ENCODE results near the gene MRPS2.
"Not testable (repeated sequence)": the region's sequence is repeated elsewhere in the genome, so short reads cannot be mapped to it uniquely, and the experiment has no call there.

MRPS2 gene

DNA sequence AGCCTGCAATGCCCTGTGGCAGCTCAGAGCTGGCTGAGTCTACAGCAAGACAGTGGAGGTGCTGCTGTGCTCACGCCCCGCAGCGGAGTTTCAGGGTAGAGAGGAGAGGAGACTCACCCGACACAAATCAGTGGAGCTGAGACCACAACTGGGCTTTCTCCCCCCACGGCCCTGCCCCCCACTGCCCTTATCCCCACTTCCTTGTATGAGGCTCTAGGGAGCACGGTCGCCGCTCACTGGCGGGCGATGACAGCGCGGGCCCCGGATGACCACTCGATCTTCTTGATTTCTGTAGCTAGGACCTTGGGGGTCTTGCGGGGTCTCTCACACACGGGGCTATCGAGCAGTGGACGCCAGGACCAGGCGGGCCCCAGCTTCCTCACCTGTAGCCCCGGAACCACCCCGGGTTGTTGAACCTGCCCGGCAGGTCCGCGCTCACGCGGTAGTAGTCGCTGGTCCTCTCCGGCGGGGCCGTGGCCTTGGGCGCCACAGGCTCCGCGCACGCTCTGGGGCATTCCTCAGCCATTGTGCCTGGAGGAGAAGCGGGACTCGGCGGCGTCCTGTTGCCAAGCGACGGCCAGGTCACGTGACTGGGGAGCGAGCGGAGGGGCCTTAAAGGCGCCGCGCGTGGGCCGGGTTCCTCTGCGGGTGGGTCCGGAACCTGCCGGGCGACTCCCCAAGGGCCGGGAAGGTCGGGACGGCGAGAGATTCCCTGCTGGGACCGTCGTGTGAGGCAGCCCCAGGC is 984 bp upstream of the MRPS2 start:
- peak; percentile 82 to 87 for DNase-seq (ENCODE audit: low read depth in 1 of 2, low spot score in 1 of 2)

DNA sequence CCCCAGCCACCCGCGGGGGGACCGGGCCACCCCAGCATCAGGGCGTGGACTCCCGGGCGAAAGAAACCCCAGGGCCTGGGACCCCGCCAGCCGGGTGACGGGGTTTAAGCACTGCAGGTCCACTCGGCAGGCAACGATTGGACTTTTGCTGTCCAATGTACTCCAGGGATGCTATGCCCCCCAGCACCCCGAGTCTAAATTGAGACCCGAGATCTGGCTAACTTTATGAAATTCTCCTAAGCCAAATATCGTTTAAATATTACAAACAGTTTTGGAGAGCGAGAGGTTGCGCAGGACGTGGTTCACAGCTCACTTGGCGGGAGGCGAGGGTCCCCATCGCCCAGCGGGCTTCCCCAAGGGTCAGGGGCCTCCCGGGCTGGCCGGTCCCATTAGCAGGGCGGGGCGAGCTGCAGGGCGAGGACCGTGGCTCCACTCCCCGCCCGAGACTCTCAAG is 384 bp upstream of the MRPS2 start:
- no peak for DNase-seq (ENCODE audit: low read depth in 1 of 2, low spot score in 1 of 2)

DNA sequence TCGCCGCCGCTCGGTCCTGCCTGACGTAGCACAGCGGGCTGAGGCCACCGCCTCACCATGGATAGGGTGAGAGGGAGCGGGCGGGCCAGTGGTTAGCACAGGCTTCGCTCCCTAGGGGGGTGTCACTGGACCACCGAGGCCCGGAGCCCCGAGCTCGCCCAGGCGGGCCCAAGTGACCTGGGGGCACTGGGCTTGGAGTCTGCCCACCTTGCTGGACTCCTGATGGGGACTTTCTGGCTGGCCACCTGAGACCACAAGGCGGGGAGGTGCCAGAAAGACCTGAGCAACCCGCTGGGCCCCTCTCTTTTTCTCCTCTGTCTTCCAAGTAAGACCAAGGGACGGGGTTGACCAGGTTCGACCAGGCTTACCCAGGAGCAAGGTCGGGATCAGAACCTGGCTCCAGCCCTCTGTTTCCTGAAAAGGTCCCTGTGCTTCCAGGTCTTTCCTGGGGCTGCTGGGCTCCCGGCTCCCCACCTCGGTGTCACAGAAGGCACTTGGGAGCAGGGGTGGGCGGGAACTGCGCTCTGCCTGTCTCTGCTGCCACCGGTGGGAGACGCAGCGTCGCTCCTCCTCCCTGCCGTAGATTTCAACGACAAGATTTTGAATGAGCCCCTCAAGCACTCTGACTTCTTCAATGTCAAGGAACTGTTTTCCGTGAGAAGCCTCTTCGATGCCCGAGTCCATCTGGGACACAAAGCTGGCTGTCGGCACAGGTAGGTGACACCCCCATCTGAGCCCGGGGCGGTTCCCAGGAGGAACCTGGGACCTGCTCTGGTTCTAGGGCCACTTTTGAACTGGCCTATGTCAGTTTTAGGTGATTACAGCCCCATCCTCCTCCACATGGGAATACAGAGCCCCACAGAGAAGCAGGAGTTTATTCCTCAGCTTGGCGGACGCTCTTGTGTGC is 1.0 kb downstream of the MRPS2 start:
- no peak for DNase-seq (ENCODE audit: low read depth in 1 of 2, low spot score in 1 of 2)

DNA sequence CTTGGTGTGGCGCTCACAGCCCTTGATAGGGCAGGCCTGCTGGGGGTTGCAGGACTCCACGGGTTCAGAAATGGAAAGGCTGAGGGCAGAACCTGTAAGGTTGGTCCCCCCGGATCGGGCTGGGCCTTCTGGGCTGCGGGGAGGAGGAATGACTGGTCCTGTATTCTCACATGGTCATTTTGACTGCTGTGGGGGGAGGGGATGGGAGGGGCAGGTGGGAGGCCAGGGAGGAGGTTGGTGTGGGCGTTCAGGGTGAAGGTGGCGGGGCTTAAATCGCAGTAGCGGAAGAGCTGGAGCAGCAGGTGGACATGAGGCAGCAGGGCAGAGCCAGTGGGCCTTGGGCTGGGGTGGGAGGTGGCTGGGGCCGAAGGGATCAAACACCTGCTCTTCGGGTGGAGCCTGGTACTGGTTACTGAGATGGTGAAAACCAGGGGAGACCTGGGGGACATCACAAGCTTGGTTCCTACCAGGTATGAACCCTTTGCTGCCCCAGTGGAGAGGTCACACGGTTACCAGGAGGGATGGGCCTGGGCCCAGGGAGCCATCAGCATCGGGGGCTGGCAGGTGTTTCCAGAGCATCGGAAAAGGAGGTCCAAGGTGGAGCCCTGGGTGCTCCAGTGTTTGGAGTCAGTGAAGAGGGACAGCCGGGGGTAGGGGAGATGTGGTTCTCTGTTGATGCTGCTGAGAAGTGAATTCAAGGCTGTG is 1.8 kb downstream of the MRPS2 start:
- DNase-seq (ENCODE audit: low read depth in 1 of 2, low spot score in 1 of 2) = no peak

DNA sequence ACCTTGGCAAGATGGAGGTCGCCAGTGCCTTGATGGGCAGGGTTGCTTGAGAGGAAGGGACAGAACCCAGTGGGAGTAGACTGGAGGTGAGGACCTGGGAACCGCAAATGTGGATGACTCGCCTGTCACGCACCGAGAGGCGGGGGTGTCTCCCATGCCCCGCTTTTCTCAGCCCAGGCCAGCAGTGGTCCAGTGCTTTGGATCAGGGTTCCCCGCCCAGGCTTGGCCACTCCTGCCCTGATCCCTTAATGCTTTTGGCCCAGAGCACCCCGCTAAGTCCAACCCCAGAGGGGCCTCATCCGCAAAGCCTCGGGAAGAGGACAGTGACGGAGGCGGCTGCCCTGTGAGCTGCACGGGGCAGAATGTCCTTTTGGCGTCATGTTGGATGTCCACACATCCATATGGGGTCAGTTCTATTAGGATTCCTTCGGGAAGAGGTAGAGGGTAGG is 2.4 kb downstream of the MRPS2 start:
- DNase-seq (ENCODE audit: low read depth in 1 of 2, low spot score in 1 of 2) = no peak

DNA sequence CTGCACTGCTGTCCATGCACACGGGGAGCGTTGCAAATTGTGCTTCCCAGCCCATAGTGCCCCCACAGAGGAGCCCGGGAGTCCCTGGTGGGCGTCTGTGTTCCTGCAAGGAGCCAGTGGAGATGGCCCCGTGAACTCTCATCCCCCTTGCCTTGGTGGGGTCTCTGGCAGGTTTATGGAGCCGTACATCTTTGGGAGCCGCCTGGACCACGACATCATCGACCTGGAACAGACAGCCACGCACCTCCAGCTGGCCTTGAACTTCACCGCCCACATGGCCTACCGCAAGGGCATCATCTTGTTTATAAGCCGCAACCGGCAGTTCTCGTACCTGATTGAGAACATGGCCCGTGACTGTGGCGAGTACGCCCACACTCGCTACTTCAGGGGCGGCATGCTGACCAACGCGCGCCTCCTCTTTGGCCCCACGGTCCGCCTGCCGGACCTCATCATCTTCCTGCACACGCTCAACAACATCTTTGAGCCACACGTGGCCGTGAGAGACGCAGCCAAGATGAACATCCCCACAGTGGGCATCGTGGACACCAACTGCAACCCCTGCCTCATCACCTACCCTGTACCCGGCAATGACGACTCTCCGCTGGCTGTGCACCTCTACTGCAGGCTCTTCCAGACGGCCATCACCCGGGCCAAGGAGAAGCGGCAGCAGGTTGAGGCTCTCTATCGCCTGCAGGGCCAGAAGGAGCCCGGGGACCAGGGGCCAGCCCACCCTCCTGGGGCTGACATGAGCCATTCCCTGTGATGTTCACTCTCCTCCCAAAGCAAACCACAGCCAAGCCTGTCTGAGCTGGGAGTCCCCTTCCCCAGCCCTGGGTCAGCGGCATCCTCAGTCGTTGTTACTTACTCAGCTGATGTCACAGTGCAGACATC is 3.1 kb downstream of the MRPS2 start:
- DNase-seq (ENCODE audit: low read depth in 1 of 2, low spot score in 1 of 2) = no peak

DNA sequence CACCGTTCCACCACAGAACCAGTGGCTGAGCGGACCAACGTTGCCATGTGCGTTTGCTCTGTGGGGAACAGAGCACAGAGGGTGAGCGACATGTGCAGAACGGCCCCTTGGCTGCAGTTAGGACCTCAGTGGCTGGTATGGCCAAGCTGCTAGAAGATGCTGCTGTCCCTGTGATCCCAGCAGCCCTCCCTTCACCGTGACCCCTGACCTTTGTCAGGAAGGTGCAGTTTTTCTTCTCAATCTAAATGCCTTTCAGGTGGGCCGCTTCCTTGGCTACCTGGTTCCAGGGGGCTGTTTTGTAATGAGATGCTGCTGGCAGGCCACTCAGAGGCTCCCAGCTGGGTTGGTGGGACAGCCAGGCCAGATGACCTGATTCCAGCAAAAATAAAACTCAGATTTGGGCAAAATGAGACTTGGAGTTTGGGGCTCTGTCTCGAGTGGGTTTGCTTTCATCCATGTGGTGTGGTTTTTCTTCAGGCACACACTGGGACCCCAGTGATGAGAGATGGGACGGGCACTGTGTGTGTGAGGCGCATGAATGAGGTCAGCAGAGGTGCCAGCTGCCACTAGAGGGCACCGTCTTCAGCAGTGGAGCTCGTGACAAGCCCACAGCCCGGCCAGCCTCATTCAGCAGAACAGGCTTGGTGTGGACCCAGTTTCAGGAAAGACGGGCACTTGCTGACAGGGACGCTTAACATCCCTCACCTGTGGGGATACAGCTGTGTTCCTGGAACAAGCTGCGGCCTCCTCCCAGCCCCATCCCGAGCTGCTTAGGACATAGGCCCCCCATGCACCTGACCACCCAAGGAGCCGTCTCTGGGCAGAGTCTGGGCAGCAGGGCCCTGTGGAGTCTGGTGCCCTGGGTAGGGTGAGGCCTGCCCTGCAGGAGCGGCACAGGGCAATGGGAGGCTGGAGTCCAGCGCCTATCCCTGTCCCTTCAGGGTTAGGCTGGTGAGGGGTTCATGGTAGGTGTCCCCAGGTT is 4.1 kb downstream of the MRPS2 start:
- no peak for DNase-seq (ENCODE audit: low read depth in 1 of 2, low spot score in 1 of 2)

DNA sequence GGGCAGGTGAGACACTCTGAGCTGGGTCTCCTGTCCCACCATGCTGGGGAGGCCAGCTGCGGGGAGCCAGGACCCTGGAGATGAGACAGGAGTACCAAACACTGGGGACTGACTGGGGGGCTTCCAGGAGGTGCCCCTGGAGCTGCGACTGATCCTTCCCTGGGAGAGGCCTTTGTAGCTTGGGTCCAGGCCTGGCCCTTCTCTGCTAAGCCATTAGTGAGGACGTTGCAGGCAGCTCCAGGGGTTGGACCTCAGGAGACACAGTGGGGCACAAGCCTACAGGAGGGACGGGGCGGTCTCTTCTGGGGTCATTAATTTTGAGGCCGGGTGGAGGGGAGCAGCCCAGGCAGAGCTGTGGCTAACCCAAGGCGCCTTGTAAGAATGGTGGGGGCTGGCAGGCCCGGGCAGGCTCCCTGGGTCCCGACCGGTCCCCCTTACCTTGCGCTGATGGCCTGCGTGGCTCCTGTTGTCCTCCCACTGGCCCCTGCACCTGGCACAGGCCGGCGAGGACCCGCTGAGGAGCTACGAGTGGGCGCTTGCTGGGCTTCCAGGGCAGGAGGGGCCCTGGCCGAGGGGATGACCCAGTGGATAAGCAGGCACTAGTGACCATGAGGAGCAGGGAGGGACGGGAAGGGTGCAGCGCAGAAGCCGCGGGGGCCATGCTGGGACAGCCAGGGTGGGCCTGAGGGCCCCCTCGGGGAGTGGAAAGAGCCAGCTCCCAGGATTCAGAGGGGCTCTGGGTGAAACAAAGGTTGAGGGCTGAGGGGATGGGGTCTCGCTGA is 5.1 kb downstream of the MRPS2 start:
- no peak for DNase-seq (ENCODE audit: low read depth in 1 of 2, low spot score in 1 of 2)

DNA sequence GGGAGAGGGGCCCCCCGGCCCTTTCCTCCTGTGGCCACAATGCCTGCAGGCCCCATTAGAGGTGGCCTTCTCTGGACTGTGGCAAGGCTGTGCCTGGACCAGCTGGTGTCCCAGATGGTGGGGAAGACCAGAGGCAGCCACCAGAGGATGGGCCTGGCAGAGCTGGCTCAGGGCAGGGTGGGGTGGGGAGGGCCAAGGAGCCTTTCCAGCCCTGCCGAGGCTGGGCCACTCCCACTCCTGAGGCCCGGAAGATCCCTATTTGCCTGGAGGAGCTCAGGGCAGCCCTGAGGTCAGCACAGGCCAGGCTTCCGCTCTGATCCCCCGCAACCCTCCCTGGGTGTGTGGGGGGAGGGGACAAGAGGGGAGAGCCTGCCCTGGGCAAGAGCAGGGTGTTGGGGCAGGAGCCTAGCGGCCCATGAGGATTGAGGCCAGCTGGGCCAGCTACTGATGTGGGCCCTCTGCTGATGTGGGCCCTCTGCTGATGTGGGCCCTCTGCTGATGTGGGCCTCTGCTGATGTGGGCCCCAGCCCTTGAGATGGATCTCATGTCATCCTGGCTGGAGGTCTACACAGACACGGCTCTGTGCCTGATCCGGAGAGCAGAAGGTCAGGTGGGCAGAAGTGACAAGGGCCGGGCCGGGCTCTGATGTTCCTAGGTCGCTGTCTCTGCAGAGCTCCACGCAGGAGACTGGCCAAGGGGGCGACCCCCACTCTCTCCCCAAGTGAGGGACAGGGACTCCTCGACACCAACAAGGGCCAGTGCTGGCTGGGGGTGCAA is 6.0 kb downstream of the MRPS2 start:
- no peak for DNase-seq (ENCODE audit: low read depth in 1 of 2, low spot score in 1 of 2)

DNA sequence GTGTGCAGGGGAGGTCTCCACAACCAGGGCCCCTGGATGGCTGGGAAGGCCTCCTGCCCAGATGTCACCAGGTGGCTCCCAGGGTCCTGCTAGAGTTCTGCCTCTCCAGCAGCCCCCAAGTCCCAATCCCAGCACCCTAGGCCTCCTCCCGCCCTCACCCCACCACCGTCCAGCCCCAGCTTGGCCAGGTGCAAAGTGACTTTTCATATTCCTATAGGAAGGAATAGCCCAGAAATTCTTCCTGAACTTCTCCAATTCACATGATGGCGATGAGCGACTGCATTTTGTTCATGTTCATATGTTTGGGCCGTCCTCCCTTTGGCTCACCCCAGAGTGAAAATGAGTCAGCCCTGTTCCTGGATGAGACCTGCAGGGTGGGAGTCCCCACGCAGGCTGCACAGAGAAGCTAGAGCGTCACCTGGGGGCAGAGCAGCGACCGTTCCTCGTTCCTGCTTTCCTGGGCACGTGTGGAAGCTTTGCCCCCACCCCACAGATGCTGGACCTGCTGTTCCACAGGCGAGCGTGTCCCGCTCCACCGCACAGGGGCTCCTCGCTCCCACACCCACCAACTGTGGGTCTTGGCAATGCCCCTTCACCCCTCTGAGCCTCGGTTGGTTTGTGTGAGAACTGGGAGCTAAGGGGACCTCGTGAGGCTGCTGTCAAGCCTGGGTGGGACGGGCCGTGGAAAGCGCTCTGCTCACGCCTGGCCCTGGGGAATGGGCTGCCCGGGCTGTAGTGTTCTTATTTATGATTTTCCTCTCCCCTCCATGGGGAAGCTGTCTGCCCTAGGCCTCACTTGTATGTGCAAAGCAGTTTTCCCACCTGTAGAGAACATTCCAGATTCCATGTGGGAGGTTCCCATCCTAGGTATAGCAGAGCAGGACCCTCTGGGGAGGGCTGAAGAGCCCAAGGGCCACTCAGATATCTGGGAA is 6.9 kb downstream of the MRPS2 start:
- no peak for DNase-seq (ENCODE audit: low read depth in 1 of 2, low spot score in 1 of 2)

DNA sequence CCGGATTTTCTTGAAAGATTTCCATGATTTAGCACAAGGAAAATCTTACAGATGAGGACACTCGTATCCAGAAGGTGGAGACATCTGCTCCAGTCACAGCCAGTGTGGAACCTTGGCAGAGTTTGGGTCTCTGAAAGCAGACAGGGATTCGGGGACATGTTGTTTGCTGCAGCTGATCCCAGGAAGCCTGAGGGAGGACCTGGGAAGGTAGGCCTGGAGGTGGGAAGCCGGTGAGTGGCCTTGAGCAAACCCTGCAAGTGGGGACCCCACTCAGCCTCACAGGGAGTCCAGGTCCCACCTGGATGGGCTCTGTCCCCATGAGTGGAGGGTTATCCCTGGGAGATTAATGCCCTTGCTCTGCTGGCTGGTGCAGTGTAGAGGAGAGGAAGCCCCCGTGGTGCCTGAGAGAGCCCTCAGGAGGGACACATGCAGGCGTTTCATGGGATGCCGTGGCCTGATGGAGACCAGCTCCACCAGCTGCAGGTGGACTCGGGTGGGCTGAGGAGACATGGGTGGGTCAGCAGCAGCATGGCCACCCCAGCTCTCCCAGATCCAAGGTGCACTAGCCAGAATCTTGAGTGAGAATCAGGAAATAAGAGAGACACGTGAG is 7.8 kb downstream of the MRPS2 start:
- no peak for DNase-seq (ENCODE audit: low read depth in 1 of 2, low spot score in 1 of 2)

DNA sequence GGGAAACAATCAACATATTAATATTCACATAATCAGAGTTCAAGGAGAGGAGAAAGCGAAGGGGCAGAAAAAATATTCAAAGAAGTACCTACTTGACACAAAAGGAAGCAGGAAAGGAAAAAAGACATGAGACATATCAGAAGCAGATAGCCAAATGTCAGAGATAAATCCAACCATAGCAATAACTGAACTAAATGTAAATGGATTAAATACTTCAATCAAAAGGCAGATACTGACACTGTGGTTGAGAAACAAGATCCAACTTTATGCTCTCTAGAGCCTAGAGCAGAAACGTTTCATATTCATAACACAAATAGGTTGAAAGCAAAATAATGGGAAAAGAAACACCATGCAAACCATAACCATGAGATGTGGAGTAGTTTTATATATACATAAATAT is 9.0 kb downstream of the MRPS2 start:
- DNase-seq (ENCODE audit: low read depth in 1 of 2, low spot score in 1 of 2) = no peak

DNA sequence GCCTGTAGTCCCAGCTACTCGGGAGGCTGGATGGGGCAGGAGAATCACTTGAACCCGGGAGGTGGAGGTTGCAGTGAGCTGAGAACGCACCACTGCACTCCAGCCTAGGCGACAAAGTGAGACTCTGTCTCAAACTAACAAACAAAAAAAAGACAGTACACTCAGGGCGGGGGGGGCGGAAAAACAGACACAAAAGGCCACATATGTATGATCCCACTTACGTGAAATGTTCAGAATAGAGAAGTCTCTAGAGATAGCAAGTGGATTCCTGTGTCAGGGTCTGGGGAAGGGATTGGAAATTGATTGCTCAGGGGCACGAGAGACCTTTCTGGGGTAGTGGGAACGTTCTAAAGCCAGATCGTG is 11.7 kb downstream of the MRPS2 start:
- DNase-seq (ENCODE audit: low read depth in 1 of 2, low spot score in 1 of 2) = no peak

DNA sequence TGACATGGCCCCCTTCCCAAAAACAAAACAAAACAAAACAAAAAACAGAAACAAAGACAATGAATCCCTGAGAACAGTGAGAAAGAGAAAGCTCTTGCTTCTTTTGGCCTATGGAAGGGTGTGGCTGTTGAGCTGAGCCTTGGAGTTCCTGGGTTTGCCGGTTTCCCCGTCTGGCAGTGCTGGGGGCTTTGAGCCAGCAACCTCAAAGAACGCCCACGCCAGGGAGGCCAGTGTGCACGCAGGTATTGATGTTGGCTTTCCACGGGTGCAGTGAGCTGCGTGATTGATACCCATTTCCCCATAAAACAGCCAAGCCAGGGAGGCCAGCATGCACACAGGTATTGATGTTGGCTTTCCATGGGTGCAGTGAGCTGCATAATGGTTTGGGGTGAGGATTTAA is 12.4 kb downstream of the MRPS2 start:
- DNase-seq (ENCODE audit: low read depth in 1 of 2, low spot score in 1 of 2) = no peak

DNA sequence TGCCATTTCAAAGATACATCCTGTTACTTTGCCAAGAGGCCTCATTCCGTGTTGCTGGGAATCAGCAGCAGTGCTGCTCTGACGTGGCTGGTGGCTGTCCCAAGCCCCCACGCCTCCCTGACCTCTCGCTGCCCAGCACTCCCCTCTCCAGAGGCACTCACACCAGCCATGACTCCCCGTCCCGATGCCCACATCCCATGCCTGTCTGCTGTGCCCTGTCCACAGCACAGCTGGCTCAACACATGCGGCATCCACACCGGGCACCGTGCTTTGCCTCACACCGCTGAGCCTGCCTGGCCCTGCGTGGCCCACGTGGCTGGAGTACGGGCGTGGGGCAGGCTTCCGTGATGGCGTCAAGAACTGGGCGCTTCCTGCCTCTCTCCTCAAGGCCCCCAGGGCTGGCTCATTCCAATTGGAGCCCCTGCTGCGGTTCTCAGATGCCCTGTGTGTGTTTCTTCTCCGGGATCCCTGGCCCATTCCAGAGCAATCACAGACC is 12.9 kb downstream of the MRPS2 start:
- DNase-seq (ENCODE audit: low read depth in 1 of 2, low spot score in 1 of 2) = peak in 1 of 2 donors; percentile 1

DNA sequence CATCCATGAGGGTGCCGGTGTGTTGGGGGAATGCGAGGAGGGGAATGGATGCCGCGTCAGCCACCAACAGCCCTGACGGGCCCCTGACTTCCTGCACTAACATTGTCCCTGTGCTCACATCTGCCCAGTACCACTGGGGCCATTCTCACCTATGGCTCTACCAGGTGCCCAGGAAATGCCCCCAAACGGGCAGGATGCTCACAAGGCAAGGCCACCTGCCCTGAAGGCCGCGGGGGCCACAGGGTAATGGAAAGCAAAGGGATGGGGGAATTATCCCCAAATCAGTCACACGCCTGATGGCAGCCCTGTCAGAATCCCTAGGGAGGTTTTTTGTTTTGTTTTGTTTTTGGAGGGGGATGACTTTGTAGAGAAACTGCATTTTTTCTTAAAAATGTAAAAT is 13.4 kb downstream of the MRPS2 start:
- DNase-seq (ENCODE audit: low read depth in 1 of 2, low spot score in 1 of 2) = not testable (repeated sequence)
